NCI-H2107 treated with DMSO at 0.1 percent for 48 hours (cell line): Measurements from ENCODE around the gene ZNF775.
A peak's percentile ranks its signal among the peaks of the same experiment; 100 is the strongest.

Experiments used
- DNase-seq: peaks from one replicate; lab custom pipeline; 2025; ENCODE audit not compliant: unreplicated experiment; lab: John Stamatoyannopoulos, UW

ZNF775 gene

DNA sequence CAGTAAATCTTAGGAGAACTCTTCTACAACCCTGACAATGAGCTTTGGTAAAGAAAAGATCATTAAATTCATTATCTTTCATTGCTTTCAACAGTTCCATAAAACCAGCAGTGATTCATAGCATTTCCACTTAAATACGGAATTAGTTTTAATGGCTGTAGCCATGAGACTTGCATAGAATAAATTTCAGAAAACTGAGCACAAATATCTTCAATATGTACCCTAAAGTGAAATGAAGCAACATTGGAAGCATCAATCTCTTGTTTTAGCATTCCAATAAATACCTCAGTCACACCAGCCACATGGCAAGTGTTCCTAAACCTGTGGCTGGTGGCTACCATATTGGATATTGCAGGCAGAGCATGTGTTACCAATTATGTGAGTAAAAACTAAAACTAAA lies 34.1 kb upstream of the ZNF775 start:
- no peak for DNase-seq

DNA sequence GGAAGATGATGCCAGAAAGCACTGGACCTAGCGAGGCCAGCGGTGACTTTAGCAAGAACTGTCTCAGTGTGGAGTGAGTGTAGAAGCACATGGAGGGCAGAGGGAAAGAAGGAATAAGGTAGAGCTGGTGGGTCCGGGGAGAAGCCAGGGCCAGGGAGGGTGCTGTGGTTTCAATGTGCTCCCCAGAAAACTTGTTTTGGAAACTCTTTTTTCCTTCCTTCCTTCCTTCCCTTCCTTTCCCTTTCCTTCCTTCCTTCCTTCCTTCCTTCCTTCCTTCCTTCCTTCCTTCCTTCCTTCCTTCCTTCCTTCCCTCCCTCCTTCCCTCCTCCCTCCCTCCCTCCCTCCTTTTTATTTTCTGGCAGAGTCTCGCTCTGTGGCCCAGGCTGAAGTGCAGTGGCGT lies 32.2 kb upstream of the ZNF775 start:
- no peak for DNase-seq

DNA sequence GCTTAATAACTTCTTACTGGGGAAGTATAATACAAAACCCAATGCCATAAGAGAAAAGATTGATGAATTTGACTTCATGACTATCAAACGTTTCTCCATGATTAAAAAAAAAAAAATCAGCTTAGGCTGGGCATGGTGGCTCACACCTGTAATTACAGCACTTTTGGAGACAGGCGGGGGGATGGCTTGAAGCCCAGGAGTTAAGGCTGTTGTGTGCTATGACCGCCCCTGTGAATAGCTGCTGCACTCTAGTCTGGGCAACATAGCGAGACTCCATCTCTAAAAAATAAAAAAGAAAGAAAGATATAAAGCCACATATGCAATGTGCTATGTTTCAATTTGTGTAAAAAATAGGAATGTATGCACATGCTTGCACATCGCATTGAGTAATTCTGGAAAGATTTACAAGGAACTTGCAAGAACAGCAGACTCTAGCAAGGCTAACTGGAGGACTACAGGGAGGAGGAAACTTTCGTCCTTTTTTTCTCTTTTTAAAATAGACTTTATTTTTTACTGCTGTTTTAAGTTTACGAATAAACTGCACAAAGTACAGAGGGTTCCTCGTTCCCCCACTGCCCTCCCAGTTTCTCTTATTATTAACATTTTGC lies 27.4 kb upstream of the ZNF775 start:
- DNase-seq = no peak

DNA sequence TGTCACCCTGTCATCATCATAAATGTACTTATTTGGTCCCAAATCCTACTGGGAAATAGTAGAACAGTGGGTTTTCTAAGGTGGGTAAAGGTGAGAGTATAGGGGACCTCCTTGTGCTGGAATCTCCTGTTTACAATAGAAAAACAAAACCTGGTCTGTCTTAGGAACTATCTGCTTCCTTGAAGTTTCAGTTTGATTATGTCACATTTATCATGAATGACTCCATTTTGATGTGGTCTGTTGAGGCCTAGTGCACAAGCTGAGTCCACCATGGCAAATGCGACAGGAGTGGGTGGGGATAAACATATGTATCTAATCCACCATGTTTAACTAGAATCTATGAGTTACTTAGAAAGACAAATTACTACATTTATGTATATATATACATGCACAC lies 23.5 kb upstream of the ZNF775 start:
- DNase-seq = no peak

DNA sequence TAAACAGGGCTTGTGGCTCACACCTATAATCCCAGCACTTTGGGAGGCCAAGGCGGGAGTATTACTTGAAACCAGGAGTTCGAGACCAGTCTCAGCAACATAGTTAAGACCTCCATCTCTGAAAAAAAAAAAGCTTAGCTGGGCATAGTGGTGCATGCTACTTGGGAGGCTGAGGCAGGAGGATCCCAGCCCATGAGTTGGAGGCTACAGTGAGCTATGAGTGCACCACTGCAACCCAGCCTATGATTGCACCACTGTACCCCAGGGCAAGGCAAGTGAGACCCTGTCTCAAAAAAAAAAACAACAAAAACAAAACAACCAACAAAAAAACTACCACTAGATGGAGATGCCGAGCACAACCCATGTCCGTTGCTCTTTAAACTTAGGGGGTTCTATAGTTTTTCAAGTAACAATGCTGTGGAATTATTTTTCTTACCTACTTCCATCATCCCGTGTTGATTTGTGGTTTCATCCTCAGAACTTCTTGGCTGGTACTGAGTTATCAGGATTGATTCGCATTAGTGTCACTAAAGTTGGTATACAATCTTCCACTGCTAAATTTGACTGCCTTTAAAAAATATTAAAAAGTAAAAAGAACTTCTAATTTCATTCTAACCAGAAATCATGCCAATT lies 22.7 kb upstream of the ZNF775 start:
- peak; percentile 58 for DNase-seq

DNA sequence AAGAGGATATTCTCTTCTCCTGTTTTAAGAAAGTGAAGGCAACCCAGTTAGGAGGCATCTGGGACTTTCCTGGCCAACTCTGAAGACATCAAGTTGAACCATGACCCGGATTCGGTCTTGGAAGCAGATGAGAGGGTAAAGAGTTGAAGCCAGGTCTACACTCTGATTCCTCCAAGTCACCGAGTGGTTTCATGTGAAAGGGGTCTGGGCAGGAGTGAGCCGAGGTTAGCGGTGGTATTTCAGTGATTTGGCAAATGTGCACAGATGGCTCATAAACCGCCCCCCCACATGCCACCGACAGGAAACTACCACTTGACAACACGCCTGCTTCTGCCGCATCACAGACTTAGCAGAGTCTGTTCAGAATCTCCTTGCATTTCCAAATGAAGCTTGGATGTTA lies 21.9 kb upstream of the ZNF775 start:
- DNase-seq = no peak

DNA sequence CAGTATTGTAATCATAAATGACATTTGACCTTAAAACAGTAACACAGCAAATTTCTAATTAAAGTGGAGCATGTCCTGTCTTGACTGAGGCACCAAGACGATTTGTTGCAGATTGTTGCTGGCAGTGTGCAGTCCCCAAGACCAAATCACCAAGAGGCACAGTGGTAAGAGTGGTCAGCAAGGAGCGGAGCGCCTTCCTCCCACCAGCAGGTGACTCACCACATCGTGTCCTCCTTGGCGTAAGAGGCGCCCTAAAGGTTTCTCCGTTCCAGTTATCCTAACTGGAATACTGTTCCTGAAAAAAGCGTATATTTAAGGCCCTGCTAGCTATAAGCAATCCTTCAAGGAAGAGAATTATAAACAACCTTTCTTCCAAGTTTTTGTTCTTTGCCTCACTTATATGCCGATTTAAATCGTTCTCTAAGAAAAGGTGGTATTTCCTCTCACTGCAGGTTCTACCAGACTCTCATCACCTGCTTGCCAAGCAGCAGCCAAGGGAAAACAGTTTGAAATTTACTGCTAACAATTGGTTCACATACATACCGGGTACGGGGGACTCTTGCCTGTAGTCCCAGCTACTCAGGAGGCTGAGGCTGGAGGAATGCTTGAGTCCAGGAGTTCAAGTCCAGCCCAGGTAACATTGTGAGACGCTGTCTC lies 21.2 kb upstream of the ZNF775 start:
- no peak for DNase-seq

DNA sequence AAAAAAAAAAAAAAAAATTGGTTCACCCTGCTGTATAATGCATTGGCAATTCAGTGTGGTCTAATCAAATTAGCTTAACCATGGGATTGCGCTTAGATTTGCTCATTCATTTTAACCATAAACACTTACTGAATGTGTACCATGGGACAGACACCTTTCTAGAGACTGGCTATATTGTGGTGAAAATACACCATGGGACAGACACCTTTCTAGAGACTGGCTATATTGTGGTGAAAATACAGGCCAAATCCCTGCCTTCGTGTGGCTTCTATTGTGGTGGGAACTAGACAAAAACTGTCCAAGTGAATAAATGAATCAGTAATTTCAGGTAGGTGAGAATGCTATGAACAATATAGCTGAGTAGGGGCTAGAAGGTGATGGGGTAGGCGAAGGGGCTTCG lies 20.7 kb upstream of the ZNF775 start:
- DNase-seq = no peak

DNA sequence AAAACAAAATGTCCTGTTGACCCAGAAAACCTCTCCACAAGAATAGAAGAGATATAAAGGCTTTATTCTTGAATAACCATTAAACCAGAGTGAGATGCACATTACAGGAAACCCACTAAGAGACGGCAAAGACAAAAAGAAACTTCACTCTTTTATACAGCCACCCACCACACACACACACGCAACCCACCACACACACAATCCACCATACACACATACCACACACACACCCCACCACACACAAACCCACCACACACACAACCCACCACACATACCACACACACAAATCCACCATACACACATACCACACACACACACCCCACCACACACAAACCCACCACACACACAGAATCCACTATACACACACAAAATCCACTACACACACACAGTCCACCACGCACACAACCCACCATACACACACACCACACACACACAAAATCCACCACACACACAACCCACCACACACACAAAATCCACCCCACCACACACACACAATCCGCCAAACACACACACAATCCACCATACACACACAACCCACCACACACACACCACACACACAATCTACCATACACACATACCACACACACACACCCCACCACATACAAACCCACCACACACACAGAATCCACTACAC lies 20.0 kb upstream of the ZNF775 start:
- DNase-seq = no peak

DNA sequence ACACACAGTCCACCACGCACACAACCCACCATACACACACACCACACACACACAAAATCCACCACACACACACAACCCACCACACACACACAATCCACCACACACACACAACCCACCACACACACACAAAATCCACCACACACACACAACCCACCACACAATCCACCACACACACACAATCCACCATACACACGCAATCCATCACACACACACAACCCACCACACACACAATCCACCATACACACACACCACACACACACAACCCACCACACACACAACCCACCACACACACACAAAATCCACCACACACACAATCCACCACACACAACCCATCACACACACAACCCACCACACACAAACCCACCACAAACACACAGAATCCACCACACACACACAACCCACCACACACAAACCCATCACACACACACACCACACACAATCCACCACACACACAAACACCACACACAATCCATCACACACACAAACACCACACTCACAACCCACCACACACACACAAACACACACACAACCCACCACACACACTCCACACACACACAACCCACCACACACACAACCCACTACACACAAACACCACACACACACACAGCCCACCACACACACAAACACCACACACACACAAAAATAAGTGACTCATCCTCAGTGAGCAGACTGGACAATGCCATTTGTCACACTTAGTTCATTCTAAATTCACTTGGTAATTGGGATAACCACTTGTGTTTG lies 19.3 kb upstream of the ZNF775 start:
- no peak for DNase-seq

DNA sequence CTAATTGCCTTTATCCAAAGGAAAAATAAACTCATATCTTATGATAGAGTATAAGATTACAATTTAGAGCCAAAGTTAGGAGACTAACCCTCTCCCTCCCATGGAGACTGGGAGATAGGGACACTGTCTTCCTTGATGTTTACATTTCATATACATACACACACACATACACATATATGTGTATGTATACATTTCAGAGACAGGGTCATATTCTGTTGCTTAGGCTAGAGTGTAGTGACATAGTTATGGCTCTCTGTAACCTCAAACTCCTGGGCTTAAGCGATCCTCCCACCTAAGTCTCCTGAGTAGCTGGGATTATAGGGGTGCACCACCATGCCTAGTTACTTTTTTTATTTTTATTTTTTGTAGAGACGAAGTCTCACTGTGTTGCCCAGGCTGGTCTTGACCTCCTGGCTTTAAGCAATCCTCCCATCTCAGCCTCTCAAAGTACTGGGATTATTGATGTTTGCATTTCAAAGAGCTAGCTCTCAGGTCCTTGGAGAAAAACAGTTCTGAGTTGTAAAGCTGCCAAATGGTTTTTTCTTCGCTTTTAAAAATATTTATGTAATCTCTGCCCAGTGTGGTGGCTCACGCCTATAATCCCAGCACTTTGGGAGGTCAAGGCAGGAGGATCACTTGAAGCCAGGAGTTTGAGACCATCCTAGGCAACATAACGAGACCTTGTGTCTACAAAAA lies 18.6 kb upstream of the ZNF775 start:
- no peak for DNase-seq

DNA sequence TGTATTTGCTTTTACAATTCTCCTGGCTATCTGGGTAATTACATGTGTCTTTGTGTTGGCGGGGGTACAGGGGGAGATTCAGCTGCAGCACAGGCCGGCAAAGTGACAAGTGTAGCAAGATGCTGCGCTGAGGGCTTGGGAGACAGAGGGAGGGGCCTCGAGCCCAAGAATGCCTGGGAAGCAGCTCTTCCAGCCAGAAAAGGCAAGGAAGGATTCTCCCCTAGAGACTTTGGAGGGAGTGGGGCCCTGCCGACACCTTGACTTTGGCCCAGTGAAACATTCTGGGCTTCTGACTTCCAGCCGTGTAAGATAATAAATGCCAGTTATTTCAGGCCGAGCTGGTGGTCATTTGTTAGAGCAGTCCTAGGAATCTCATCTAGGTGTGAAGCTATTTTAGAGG lies 17.7 kb upstream of the ZNF775 start:
- no peak for DNase-seq

DNA sequence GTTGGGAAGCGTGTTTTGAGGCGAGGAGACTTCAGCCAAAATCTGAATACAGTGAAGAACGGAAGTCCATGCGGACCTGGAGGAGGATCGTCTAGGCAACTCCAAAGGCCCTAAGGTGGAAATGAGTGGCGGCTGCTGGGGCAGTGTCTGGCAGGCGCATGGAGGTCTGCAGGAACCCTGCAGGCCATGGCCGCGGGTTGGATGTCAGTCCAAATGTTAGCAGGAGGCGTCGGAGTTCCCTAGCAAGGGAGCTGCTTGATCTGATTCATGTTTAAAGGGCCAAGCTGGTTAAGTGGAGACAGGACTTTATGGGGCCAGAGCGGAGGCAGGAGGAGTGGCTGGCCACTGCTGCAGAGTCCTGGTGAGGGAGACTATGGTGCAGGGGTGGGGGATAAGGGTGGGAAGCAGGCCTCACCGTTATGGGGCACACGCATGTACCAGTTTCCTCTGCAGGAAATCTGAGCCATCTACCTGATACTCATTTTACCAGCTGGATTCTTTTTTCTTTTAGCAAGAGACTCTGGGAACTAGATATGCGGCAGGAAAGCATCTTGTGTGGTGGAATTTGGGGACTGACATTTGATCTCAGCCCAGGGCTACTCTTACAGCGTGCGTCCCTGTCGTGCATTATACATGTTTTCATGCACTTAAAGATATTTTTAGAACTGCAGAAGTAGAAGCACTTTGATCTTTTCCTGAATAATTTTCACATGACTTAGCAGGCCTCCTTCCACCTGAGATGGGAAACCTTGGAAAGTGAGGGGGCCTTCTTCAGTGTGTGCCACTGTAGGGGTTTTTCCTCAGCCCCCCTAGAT lies 17.1 kb upstream of the ZNF775 start:
- DNase-seq = no peak

DNA sequence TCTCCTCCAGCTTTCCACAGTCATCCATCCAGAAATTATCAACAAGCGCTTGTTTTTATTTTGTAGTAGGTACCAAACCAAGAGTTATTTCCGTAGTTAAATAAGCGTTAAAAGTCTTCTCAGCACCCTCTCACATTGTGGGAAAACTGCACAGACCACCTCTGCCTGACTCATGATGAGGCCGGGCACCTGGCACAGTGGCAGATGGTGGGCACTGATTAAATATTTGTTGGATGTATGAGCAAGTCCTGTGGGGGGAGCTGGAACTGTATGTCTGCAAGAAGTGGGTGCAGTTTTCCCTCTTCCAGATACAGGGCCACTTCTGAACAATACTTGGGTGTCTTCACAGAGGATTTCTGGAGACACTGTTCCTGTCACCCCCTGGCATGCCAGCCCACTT lies 15.8 kb upstream of the ZNF775 start:
- DNase-seq = no peak

DNA sequence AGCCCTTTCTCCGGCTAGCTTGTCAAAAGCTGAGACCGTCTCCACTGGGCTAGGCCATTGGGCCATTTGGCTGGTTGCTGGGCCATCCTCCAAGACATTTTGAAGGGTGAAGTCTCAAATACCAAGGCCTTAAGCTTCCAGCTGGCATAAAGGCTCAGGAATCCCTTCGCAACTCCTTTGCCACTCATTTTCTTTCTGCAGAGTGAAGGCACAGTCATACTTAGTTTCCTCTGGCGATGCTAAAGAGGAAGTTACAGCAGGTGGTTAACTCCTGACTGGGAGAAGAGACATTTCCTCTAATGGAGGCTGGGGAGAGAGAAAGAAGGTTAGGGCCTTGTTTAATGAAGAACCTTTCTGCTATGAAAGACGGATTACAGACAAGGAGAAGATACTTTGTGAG lies 15.3 kb upstream of the ZNF775 start:
- DNase-seq = no peak

DNA sequence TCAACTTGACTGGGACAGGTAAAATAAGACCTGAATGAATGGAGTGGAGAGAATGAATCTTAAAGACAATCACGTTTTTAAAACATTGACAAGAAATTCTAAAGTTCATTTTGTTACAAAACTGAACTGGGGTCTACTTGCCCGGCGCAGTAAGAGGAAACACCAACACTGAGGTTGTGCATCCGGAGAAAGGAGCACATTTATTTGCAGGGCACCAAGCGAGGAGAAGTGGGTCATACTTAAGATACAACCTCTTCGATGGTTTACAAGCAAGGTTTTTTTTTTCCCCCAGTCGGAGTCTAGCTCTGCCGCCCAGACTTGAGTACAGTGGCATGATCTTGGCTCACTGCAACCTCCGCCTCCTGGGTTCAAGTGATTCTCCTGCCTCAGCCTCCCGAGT lies 13.9 kb upstream of the ZNF775 start:
- no peak for DNase-seq

DNA sequence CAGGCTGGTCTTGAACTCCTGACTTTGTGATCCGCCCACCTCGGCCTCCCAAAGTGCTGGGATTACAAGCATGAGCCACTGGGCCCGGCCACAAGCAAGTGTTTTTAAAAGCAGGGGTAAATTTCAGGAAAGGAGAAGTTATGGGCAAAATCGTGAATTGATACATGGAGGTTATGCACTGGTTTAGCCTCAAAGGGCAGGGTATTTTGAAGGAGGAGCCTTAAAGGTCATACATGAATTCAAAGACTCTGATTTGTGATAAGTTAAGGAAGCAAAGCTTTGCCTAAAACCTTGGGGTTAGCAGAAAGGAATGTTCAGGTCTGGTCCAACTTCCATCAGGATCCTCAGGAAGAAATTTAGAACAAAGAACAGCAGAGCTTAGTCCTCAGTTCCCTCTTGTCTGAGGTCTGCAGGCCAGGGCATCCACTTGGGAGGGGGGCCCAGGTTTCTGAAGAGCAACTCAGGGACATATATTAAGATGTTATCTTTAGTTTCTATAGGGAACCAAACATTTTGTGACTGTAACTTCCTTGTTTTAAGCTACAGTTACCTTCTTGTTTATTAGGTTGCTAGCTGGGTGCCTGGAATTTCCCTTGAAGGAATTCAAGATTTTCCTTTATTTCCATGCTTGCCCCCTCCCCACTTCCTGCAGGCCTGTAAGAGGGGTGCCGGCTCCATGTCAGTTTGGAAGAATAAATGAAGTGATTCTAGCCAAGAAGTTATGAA lies 13.3 kb upstream of the ZNF775 start:
- DNase-seq = no peak

DNA sequence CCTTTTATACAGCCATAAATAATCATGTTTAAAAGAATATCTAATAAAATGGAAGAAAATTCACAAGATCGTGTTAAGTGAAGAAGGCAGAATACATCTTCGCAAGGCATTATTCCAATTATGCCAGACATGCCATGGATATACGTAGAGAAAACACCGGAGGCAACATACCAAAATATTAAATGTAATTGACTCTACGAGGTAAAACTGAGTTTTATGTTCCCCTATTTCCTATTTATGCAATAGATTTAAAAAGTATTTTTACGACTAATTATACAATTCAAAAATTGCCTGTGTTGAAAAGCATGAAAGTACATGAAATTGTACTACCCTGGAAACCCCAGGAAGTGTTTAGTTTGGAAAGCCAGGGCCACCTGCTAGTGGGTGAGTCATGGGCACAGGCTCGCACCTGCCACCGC lies 11.4 kb upstream of the ZNF775 start:
- peak; percentile 95 for DNase-seq

DNA sequence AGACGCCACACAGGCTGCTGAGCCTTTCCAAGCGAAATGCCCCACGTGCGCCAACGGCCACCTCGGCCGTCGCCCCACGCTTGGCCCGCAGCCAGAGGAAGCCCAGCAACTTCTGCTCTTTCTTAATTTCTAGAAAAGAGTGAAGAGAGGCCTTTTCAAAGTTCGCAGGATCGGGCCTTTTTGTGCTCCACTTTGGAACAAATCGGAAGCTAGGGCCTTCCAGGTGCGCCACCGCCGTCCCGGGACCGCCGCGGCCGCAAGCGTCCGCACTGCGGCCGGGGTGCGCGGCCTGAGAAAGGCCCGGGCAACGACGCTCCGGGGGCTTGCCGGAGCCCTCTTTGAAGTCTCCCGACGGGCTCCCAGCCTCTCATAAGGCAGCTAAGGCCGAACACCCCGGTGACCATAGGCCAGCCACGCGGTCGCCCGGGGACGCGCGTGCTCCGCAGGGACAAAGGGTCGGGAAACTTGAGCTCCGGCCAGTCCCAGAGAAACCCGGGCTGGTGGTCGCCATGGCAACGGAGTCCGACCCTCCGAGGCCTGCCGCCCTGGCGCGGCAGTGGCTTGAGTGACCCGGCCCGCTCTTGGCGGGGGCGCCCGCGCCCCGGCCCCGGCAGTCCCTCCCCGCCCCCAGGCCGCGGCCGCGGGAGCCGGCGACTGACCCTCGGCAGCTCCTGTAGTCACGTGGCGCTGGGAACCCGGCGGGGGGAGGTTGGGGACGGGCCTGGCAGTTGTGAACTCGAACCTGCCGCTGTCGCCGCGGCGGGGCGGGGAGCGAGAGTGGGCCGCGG lies 10.8 kb upstream of the ZNF775 start, which contains the start of gene REPIN1:
REPIN1 (plus strand) TSS at position 727 of the 788 bp plus-strand sequence. CDS start 890 bp downstream, outside the sequence.
- peak; percentile 67 for DNase-seq
